NT2/D1 (cell line): ENCODE measurements around the gene SIAH3.

Experiments used
- SUZ12 ChIP-seq: IDR thresholded peaks from 2 replicates; pipeline ENCODE4 v1.6.1; 2011; ENCODE audit not compliant: insufficient read length, insufficient read depth; ENCODE audit errors: extremely low read depth
- YY1 ChIP-seq: IDR thresholded peaks from 2 replicates; pipeline ENCODE4 v1.6.1; 2011; ENCODE audit not compliant: insufficient read length, insufficient read depth
- ZNF274 ChIP-seq: IDR thresholded peaks from 2 replicates; pipeline ENCODE4 v1.6.1; 2011; ENCODE audit warnings: mild to moderate bottlenecking, low read depth, low read length

DNA sequence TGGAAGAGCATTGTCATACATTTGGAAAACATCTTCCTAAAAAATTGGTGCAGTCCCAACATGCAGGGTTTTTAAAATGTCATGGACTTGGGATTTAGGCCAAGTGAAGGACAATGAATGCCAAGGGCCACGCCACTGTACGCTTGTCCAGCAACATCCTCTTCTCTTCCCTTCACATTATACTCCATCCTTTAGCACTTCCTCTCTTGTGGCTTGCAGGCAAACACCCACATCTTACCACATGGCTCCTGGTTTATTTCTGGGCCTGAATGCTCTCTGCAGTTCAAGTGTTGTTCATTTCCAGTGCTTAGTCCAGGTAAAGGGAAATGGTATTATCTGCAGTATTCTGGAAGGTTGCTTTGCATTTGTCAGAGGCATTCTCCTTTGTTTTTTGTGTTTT is 104.5 kb downstream of the SIAH3 start:
- TF ChIP-seq ZNF274, result no peak
- TF ChIP-seq YY1, result no peak
- no peak for TF ChIP-seq SUZ12
